Measurements from ENCODE around the gene LEFTY1. TPM values are rescaled to one million over a fixed set of nuclear protein-coding genes. Genes with fewer than 3 reads are reported as not detected.

The LEFTY1 gene
- polyA plus RNA-seq, 1 donor from 2014 or later, result 4.1 TPM

- H3K79me2 ChIP-seq (replicated peaks; ENCODE audit: insufficient read depth, low read length), result no peaks in the 10 kb centered on the region
- no peaks in the 10 kb centered on the region for H3K36me3 ChIP-seq (ENCODE audit: insufficient read depth, low read length)
- no peak overlapping the region for H3K27ac ChIP-seq (ENCODE audit: low read length)
- no peak overlapping the region for H3K4me2 ChIP-seq (ENCODE audit: low read length)
- no peak overlapping the region for H3K9ac ChIP-seq (ENCODE audit: low read length)
- no peaks in the 10 kb centered on the region for H3F3A ChIP-seq (ENCODE audit: insufficient read depth, low read length, poor library complexity, severe bottlenecking)
- no peaks in the 10 kb centered on the region for H3K9me2 ChIP-seq (ENCODE audit: insufficient read depth, low read length)
- H3K27me3 ChIP-seq (ENCODE audit: insufficient read depth, low read depth, low read length), result peaks cover 37% of the 10 kb centered on the region
- H3K4me3 ChIP-seq (ENCODE audit: low read length), result no peak overlapping the region
- no peaks in the 10 kb centered on the region for H3K9me3 ChIP-seq (ENCODE audit: low read length)
- TF ChIP-seq CTCF (IDR thresholded peaks at IDR 0.05; ENCODE audit: poor library complexity, severe bottlenecking), result no peak
- no peak for TF ChIP-seq SMC3 (conservative IDR thresholded peaks at IDR 0.05; ENCODE audit: poor library complexity)
- H2AFZ ChIP-seq (ENCODE audit: low read depth, low read length), result no peak overlapping the region
- no peaks in the 10 kb centered on the region for H4K20me1 ChIP-seq (ENCODE audit: insufficient read depth)
Measured at GRCh38 chr1:225883616-225884265, 5.2 kb downstream of the LEFTY1 start.

- Histone ChIP-seq H3K27ac (ENCODE audit: low read length) (no peak overlapping the region), H2AFZ (ENCODE audit: low read depth, low read length) (no peak overlapping the region)
Measured at GRCh38 chr1:225882694-225883615, 6.0 kb downstream of the LEFTY1 start.

GRCh38 chr1:225881959-225882693 is 6.8 kb downstream of the LEFTY1 start, which contains the start of gene TMEM63A:
TMEM63A (minus strand) TSS chr1:225882380; CDS start chr1:225877580, 4,800 bp downstream.
- Histone ChIP-seq H3K4me3 (ENCODE audit: low read length) (peak within 1 kb of the TSS; percentile 61), H3K36me3 (ENCODE audit: insufficient read depth, low read length) (no peaks in the 10 kb centered on the region), H3K27ac (ENCODE audit: low read length) (no peak within 1 kb of the TSS), H3K9me2 (ENCODE audit: insufficient read depth, low read length) (no peaks in the 10 kb centered on the region), H3K27me3 (ENCODE audit: insufficient read depth, low read depth, low read length) (peaks cover 37% of the 10 kb centered on the region), H3K9me3 (ENCODE audit: low read length) (no peaks in the 10 kb centered on the region), H2AFZ (ENCODE audit: low read depth, low read length) (no peak within 1 kb of the TSS), H3K4me2 (ENCODE audit: low read length) (no peak within 1 kb of the TSS), H3K79me2 (replicated peaks; ENCODE audit: insufficient read depth, low read length) (no peaks in the 10 kb centered on the region), H3K9ac (ENCODE audit: low read length) (no peak within 1 kb of the TSS), H3F3A (ENCODE audit: insufficient read depth, low read length, poor library complexity, severe bottlenecking) (no peaks in the 10 kb centered on the region), H4K20me1 (ENCODE audit: insufficient read depth) (no peaks in the 10 kb centered on the region)
- TF ChIP-seq SMC3 (conservative IDR thresholded peaks at IDR 0.05; ENCODE audit: poor library complexity) (no peak), RAD21 (conservative IDR thresholded peaks at IDR 0.05) (no peak), REST (IDR thresholded peaks at IDR 0.05; ENCODE audit: borderline replicate concordance) (no peak), EP300 (conservative IDR thresholded peaks at IDR 0.05; ENCODE audit: poor library complexity, severe bottlenecking) (no peak), MXI1 (conservative IDR thresholded peaks at IDR 0.05; ENCODE audit: poor library complexity, severe bottlenecking) (no peak), POLR2AphosphoS5 (IDR thresholded peaks at IDR 0.05) (no peak), TAF1 (IDR thresholded peaks at IDR 0.05; ENCODE audit: low read depth) (no peak), EZH2 (IDR thresholded peaks at IDR 0.05; ENCODE audit: borderline replicate concordance, insufficient read depth, low read length, poor library complexity, severe bottlenecking) (no peak), CTCF (IDR thresholded peaks at IDR 0.05; ENCODE audit: poor library complexity, severe bottlenecking) (no peak)

More at GRCh38 chr1:225882694-225883615, 6.0 kb downstream of the LEFTY1 start:
- no peaks in the 10 kb centered on the region for H4K20me1 ChIP-seq (ENCODE audit: insufficient read depth)
- peaks cover 37% of the 10 kb centered on the region for H3K27me3 ChIP-seq (ENCODE audit: insufficient read depth, low read depth, low read length)
- no peak overlapping the region for H3K4me2 ChIP-seq (ENCODE audit: low read length)
- no peaks in the 10 kb centered on the region for H3K79me2 ChIP-seq (replicated peaks; ENCODE audit: insufficient read depth, low read length)
- peak overlapping the region; percentile 61 for H3K4me3 ChIP-seq (ENCODE audit: low read length)
- H3F3A ChIP-seq (ENCODE audit: insufficient read depth, low read length, poor library complexity, severe bottlenecking), result no peaks in the 10 kb centered on the region
- no peaks in the 10 kb centered on the region for H3K9me3 ChIP-seq (ENCODE audit: low read length)
- H3K36me3 ChIP-seq (ENCODE audit: insufficient read depth, low read length), result no peaks in the 10 kb centered on the region
- TF ChIP-seq RAD21 (conservative IDR thresholded peaks at IDR 0.05) (no peak), EZH2 (IDR thresholded peaks at IDR 0.05; ENCODE audit: borderline replicate concordance, insufficient read depth, low read length, poor library complexity, severe bottlenecking) (peak; percentile 10)
- no peaks in the 10 kb centered on the region for H3K9me2 ChIP-seq (ENCODE audit: insufficient read depth, low read length)
- no peak overlapping the region for H3K9ac ChIP-seq (ENCODE audit: low read length)
